K562 (cell line): ENCODE data around the gene PREX1.

ENCODE experiments used
- EZH2 ChIP-seq: IDR thresholded peaks from 2 replicates; pipeline ENCODE4 v1.6.1; 2012; ENCODE audit warnings: low read depth, mild to moderate bottlenecking, inconsistent platforms, low read length, borderline replicate concordance
- FOXA3 ChIP-seq, 2 experiments: fragments of 450-650 bp in 1 of 2; sonication (generic) in 1 of 2; formaldehyde crosslinking; IDR thresholded peaks in 1 of 2; conservative IDR thresholded peaks in 1 of 2; 2 replicates each; pipeline versions ENCODE4 v1.4.0 to v1.8.0; 2020 to 2022; ENCODE audit warnings: mild to moderate bottlenecking in 2 of 2, missing genetic modification reagents in 1 of 2
- JUND ChIP-seq, 2 experiments: IDR thresholded peaks; 2 replicates in 1 of 2; 3 replicates in 1 of 2; pipeline ENCODE4 v1.6.1; 2011; ENCODE audit warnings: borderline replicate concordance in 2 of 2, low read depth in 2 of 2, low read length in 2 of 2, improper control_type of control experiment in 1 of 2, missing biosample characterization in 1 of 2, missing genetic modification characterization in 1 of 2, missing genetic modification reagents in 1 of 2
- NCOA1 ChIP-seq: fragments of 450-650 bp; IDR thresholded peaks from 2 replicates; pipeline ENCODE4 v1.6.1; 2016; ENCODE audit warnings: low read depth
- NRF1 ChIP-seq, 2 experiments: fragments of 450-650 bp; IDR thresholded peaks in 1 of 2; conservative IDR thresholded peaks in 1 of 2; 2 replicates each; pipeline ENCODE4 v1.6.1; 2014; ENCODE audit warnings: mild to moderate bottlenecking in 2 of 2
- POLR2A ChIP-seq: fragments of 450-650 bp; conservative IDR thresholded peaks from 2 replicates; pipeline ENCODE4 v1.6.1; 2016
- SAP30 ChIP-seq: fragments of 200-600 bp; sonication (generic); IDR thresholded peaks from 2 replicates; pipeline ENCODE4 v1.6.1; 2012; ENCODE audit warnings: borderline replicate concordance, low read depth, mild to moderate bottlenecking, moderate library complexity, low read length, control low read depth, inconsistent platforms; ENCODE audit not compliant: insufficient read depth, poor library complexity, severe bottlenecking
- SIN3A ChIP-seq, 2 experiments: fragments of 150-350 bp in 1 of 2; IDR thresholded peaks; 2 replicates each; pipeline ENCODE4 v1.6.1; 2011 to 2016; ENCODE audit warnings: borderline replicate concordance in 2 of 2, low read depth in 2 of 2, low read length in 2 of 2, mild to moderate bottlenecking in 2 of 2, moderate library complexity in 2 of 2; ENCODE audit not compliant: control insufficient read depth in 1 of 2
- SMARCB1 ChIP-seq: IDR thresholded peaks from 2 replicates; pipeline ENCODE4 v1.6.1; 2011; ENCODE audit warnings: improper control_type of control experiment, low read depth; ENCODE audit not compliant: insufficient read length
- SRSF1 ChIP-seq: fragments of 200-400 bp; formaldehyde crosslinking; IDR thresholded peaks from 2 replicates; pipeline ENCODE4 v1.6.1; 2017; ENCODE audit warnings: mild to moderate bottlenecking, low read depth, low read length, moderate library complexity
- TAF1 ChIP-seq: IDR thresholded peaks from 2 replicates; pipeline ENCODE4 v1.6.1; 2011; ENCODE audit warnings: mild to moderate bottlenecking, low read length, moderate library complexity; ENCODE audit not compliant: insufficient read depth, control insufficient read depth, severe bottlenecking; ENCODE audit errors: extremely low read depth
- YY1 ChIP-seq, 3 experiments: IDR thresholded peaks; 2 replicates each; pipeline ENCODE4 v1.6.1; 2011; ENCODE audit warnings: low read length in 2 of 3, mild to moderate bottlenecking in 2 of 3, moderate library complexity in 2 of 3, borderline replicate concordance in 1 of 3, control low read depth in 1 of 3, low read depth in 1 of 3; ENCODE audit not compliant: insufficient read depth in 3 of 3, insufficient replicate concordance in 2 of 3, control insufficient read depth in 1 of 3, insufficient read length in 1 of 3; ENCODE audit errors: extremely low read depth in 1 of 3
- ZNF41 ChIP-seq: fragments of 250-450 bp; sonication (Bioruptor Pico); conservative IDR thresholded peaks from 2 replicates; pipeline ENCODE4 v1.4.0; 2020; ENCODE audit warnings: mild to moderate bottlenecking
- TF ChIP-seq, protein P1 (sequence below), 2 experiments: fragments of 450-650 bp in 1 of 2; sonication (generic) in 1 of 2; formaldehyde crosslinking in 1 of 2; IDR thresholded peaks; 2 replicates each; pipeline versions ENCODE4 v1.7.1 to v1.9.0; 2016 to 2022; ENCODE audit warnings: inconsistent platforms in 1 of 2, mild to moderate bottlenecking in 1 of 2, missing genetic modification reagents in 1 of 2

GRCh38 chr20:48732081-48732829 lies 95.5 kb downstream of the PREX1 start:
- TF ChIP-seq SRSF1: no peak
- no peak for TF ChIP-seq ZNF41 (CRISPR knock-in tag)
- no peak for TF ChIP-seq POLR2A
- TF ChIP-seq YY1 (IDR thresholded peaks at IDR 0.05; ENCODE audit: borderline replicate concordance in 1 of 3, control insufficient read depth in 1 of 3, extremely low read depth in 1 of 3, insufficient read depth in 3 of 3, insufficient read length in 1 of 3, insufficient replicate concordance in 2 of 3, low read depth in 1 of 3, low read length in 2 of 3): no peak
- TF ChIP-seq FOXA3 (CRISPR knock-in tag; conservative IDR thresholded peaks at IDR 0.05 in 1 of 2, IDR thresholded peaks at IDR 0.05 in 1 of 2): no peak
- TF ChIP-seq, protein P1, sequence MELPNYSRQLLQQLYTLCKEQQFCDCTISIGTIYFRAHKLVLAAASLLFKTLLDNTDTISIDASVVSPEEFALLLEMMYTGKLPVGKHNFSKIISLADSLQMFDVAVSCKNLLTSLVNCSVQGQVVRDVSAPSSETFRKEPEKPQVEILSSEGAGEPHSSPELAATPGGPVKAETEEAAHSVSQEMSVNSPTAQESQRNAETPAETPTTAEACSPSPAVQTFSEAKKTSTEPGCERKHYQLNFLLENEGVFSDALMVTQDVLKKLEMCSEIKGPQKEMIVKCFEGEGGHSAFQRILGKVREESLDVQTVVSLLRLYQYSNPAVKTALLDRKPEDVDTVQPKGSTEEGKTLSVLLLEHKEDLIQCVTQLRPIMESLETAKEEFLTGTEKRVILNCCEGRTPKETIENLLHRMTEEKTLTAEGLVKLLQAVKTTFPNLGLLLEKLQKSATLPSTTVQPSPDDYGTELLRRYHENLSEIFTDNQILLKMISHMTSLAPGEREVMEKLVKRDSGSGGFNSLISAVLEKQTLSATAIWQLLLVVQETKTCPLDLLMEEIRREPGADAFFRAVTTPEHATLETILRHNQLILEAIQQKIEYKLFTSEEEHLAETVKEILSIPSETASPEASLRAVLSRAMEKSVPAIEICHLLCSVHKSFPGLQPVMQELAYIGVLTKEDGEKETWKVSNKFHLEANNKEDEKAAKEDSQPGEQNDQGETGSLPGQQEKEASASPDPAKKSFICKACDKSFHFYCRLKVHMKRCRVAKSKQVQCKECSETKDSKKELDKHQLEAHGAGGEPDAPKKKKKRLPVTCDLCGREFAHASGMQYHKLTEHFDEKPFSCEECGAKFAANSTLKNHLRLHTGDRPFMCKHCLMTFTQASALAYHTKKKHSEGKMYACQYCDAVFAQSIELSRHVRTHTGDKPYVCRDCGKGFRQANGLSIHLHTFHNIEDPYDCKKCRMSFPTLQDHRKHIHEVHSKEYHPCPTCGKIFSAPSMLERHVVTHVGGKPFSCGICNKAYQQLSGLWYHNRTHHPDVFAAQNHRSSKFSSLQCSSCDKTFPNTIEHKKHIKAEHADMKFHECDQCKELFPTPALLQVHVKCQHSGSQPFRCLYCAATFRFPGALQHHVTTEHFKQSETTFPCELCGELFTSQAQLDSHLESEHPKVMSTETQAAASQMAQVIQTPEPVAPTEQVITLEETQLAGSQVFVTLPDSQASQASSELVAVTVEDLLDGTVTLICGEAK (IDR thresholded peaks at IDR 0.05): no peak
- TF ChIP-seq, protein P1 (CRISPR knock-in tag; IDR thresholded peaks at IDR 0.05): no peak
- no peak for TF ChIP-seq NCOA1
- TF ChIP-seq EZH2: no peak
- no peak for TF ChIP-seq NRF1 (conservative IDR thresholded peaks at IDR 0.05 in 1 of 2, IDR thresholded peaks at IDR 0.05 in 1 of 2)
- TF ChIP-seq SAP30: no peak
- TF ChIP-seq JUND (IDR thresholded peaks at IDR 0.05; ENCODE audit: borderline replicate concordance, low read depth, low read length): no peak
- no peak for TF ChIP-seq JUND (tag; IDR thresholded peaks at IDR 0.05; ENCODE audit: borderline replicate concordance, low read depth, low read length)
- no peak for TF ChIP-seq SIN3A (IDR thresholded peaks at IDR 0.05; ENCODE audit: borderline replicate concordance in 2 of 2, control insufficient read depth in 1 of 2, low read depth in 2 of 2, low read length in 2 of 2)
- no peak for TF ChIP-seq SMARCB1
- TF ChIP-seq TAF1: no peak
